CD4-positive, alpha-beta T cell treated with Interleukin-4 for 4 hours (primary cell): ENCODE results near the gene ATP10A.
"Not testable (repeated sequence)": the region's sequence is repeated elsewhere in the genome, so short reads cannot be mapped to it uniquely, and the experiment has no call there.

ENCODE experiments used
- DNase-seq: peaks from one replicate; pipeline ENCODE4 v3.0.0-alpha.2; 2020

Gene ATP10A

GRCh38 chr15:25673972-25674371, 189.2 kb downstream of the ATP10A start:
- no peak for DNase-seq

GRCh38 chr15:25673351-25673750, 189.8 kb downstream of the ATP10A start:
- DNase-seq = no peak

GRCh38 chr15:25671132-25671531, 192.0 kb downstream of the ATP10A start:
- DNase-seq = no peak

- no peak for DNase-seq
Measured at GRCh38 chr15:25670621-25671020, 192.5 kb downstream of the ATP10A start.

GRCh38 chr15:25670025-25670554, 193.0 kb downstream of the ATP10A start:
- no peak for DNase-seq

GRCh38 chr15:25668901-25669300, 194.2 kb downstream of the ATP10A start:
- no peak for DNase-seq

GRCh38 chr15:25668236-25668795, 194.8 kb downstream of the ATP10A start:
- DNase-seq = no peak

- no peak for DNase-seq
Measured at GRCh38 chr15:25667829-25668228, 195.3 kb downstream of the ATP10A start.

- DNase-seq = no peak
Measured at GRCh38 chr15:25665913-25666312, 197.2 kb downstream of the ATP10A start.

- DNase-seq = no peak
Measured at GRCh38 chr15:25664761-25665160, 198.4 kb downstream of the ATP10A start.

- no peak for DNase-seq
Measured at GRCh38 chr15:25663515-25663914, 199.6 kb downstream of the ATP10A start.

GRCh38 chr15:25661898-25662297, 201.2 kb downstream of the ATP10A start:
- DNase-seq = no peak

GRCh38 chr15:25659251-25659650, 203.9 kb downstream of the ATP10A start:
- DNase-seq = no peak

- DNase-seq = no peak
Measured at GRCh38 chr15:25658560-25658959, 204.6 kb downstream of the ATP10A start.

GRCh38 chr15:25655207-25655948, 207.7 kb downstream of the ATP10A start:
- DNase-seq = no peak

- DNase-seq = no peak
Measured at GRCh38 chr15:25653371-25653770, 209.8 kb downstream of the ATP10A start.

- DNase-seq = no peak
Measured at GRCh38 chr15:25652704-25653103, 210.4 kb downstream of the ATP10A start.

- DNase-seq = no peak
Measured at GRCh38 chr15:25649390-25649789, 213.7 kb downstream of the ATP10A start.

GRCh38 chr15:25643120-25643519, 220.0 kb downstream of the ATP10A start:
- no peak for DNase-seq

- DNase-seq = no peak
Measured at GRCh38 chr15:25641762-25642161, 221.4 kb downstream of the ATP10A start.

- DNase-seq = no peak
Measured at GRCh38 chr15:25641361-25641760, 221.8 kb downstream of the ATP10A start.

- DNase-seq = not testable (repeated sequence)
Measured at GRCh38 chr15:25640959-25641358, 222.2 kb downstream of the ATP10A start.

- DNase-seq = no peak
Measured at GRCh38 chr15:25640381-25640780, 222.7 kb downstream of the ATP10A start.

GRCh38 chr15:25636486-25636885, 226.6 kb downstream of the ATP10A start:
- DNase-seq = not testable (repeated sequence)

- DNase-seq = no peak
Measured at GRCh38 chr15:25635191-25635590, 227.9 kb downstream of the ATP10A start.
